Thoracic aorta (tissue), 2 donors: ENCODE measurements around the gene NHSL2. TPM values are rescaled to one million over a fixed set of nuclear protein-coding genes. Genes with fewer than 3 reads are reported as not detected.

ENCODE experiments used
- ATAC-seq: fragments of 150-250 bp; one replicate; pipeline ENCODE4 v1.8.0; 2017; ENCODE audit warnings: low read depth; ENCODE audit not compliant: insufficient number of reproducible peaks, low FRiP score
- DNase-seq: peaks from one replicate; pipeline ENCODE4 v3.0.0-alpha.2; 2020; ENCODE audit warnings: low spot score
- H3K27ac ChIP-seq, 2 donors: fragments of 200-600 bp; sonication (generic); 1 replicate in 1 of 2; 2 replicates in 1 of 2; pipeline ENCODE4 v1.5.1; 2016; ENCODE audit warnings: mild to moderate bottlenecking in 2 of 2, moderate library complexity in 2 of 2
- H3K27me3 ChIP-seq: fragments of 200-600 bp; sonication (generic); replicated peaks from 2 replicates; pipeline ENCODE4 v1.6.0; 2016; ENCODE audit warnings: mild to moderate bottlenecking; ENCODE audit not compliant: insufficient read depth
- H3K36me3 ChIP-seq: fragments of 200-600 bp; sonication (generic); one replicate; pipeline ENCODE4 v1.5.1; 2016
- H3K4me1 ChIP-seq, 2 donors: fragments of 200-600 bp; sonication (generic); 1 replicate in 1 of 2; 2 replicates in 1 of 2; pipeline versions ENCODE4 v1.5.1 to v1.6.0; 2016; ENCODE audit warnings: low read depth in 2 of 2, mild to moderate bottlenecking in 1 of 2; ENCODE audit not compliant: control insufficient read depth in 1 of 2
- H3K4me3 ChIP-seq: fragments of 200-600 bp; sonication (generic); 2 replicates; pipeline ENCODE4 v1.5.1; 2016; ENCODE audit warnings: mild to moderate bottlenecking
- H3K9me3 ChIP-seq: fragments of 200-600 bp; sonication (generic); 2 replicates; pipeline ENCODE4 v1.5.1; 2016
- total RNA-seq, 2 donors: library from RNA; depleted of rRNA; stranded (reverse); fragments of >200 nt; gene quantifications; one replicate each; pipeline versions ENCODE4 v1.1.0 to v1.2.3, GENCODE V29; 2016
- TF ChIP-seq, protein P1 (sequence below): fragments of 200-600 bp; sonication (generic); IDR thresholded peaks from one replicate; pipeline ENCODE4 v1.5.1; 2019; ENCODE audit warnings: antibody characterized with exemption

NHSL2 gene
- total RNA-seq, 2 donors from 2014 or later: 15.0 to 16.5 TPM

- no peaks in the 10 kb centered on the region for H3K36me3 ChIP-seq
- TF ChIP-seq, protein P1, sequence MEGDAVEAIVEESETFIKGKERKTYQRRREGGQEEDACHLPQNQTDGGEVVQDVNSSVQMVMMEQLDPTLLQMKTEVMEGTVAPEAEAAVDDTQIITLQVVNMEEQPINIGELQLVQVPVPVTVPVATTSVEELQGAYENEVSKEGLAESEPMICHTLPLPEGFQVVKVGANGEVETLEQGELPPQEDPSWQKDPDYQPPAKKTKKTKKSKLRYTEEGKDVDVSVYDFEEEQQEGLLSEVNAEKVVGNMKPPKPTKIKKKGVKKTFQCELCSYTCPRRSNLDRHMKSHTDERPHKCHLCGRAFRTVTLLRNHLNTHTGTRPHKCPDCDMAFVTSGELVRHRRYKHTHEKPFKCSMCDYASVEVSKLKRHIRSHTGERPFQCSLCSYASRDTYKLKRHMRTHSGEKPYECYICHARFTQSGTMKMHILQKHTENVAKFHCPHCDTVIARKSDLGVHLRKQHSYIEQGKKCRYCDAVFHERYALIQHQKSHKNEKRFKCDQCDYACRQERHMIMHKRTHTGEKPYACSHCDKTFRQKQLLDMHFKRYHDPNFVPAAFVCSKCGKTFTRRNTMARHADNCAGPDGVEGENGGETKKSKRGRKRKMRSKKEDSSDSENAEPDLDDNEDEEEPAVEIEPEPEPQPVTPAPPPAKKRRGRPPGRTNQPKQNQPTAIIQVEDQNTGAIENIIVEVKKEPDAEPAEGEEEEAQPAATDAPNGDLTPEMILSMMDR: no peak
- H3K4me1 ChIP-seq: peaks cover 4 to 24% of the 10 kb centered on the region in 2 donors
- no peak overlapping the region for H3K4me3 ChIP-seq
- no peak overlapping the region for H3K27ac ChIP-seq
- no peak for ATAC-seq
- H3K9me3 ChIP-seq: no peaks in the 10 kb centered on the region
- no peaks in the 10 kb centered on the region for H3K27me3 ChIP-seq
- no peak for DNase-seq
These were observed 149.7 kb downstream of the NHSL2 start for GRCh38 chrX:72060196-72060920.

DNA sequence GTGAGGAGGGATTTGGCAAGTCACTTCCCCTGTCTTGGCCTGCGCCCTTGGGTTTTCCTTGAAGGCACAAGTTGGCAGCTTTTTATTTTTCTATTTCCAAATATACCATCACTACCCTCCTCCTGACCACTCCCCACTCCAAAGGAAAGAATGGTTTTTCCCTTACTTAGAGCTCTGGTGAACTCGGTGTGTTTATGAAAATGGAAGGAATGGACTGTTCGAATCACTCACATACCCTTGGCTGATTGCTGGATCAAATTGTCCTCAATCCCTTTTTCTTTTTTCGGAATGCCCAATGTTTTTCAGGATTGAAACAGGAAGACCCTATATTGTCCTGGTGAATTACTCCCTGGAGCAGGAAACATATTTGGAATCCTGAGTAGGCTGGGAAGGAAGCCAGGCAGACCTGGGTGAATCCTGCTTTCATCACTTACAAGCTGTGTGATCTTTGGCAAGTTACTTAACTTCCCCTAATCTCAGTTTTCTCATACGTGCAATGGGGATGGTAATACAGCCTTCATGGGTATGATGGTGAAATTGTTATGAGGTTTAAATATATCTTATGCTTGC, 150.4 kb downstream of the NHSL2 start:
- DNase-seq (no peak), ATAC-seq (no peak)
- H3K9me3 ChIP-seq: no peaks in the 10 kb centered on the region
- no peak overlapping the region for H3K4me3 ChIP-seq
- H3K4me1 ChIP-seq: peaks cover 4 to 24% of the 10 kb centered on the region in 2 donors
- TF ChIP-seq, protein P1: no peak
- no peaks in the 10 kb centered on the region for H3K36me3 ChIP-seq
- H3K27me3 ChIP-seq: no peaks in the 10 kb centered on the region
- no peak overlapping the region for H3K27ac ChIP-seq

GRCh38 chrX:72062916-72063315, 152.3 kb downstream of the NHSL2 start:
- ATAC-seq: no peak
- no peaks in the 10 kb centered on the region for H3K27me3 ChIP-seq
- peak overlapping the region in 1 of 2 donors; percentile 59 for H3K27ac ChIP-seq
- no peaks in the 10 kb centered on the region for H3K36me3 ChIP-seq
- H3K4me3 ChIP-seq: no peak overlapping the region
- H3K4me1 ChIP-seq: peaks cover 4 to 24% of the 10 kb centered on the region in 2 donors
- no peaks in the 10 kb centered on the region for H3K9me3 ChIP-seq
- DNase-seq: no peak
- TF ChIP-seq, protein P1: no peak

- no peaks in the 10 kb centered on the region for H3K9me3 ChIP-seq
- H3K4me3 ChIP-seq: peak overlapping the region; percentile 51
- ATAC-seq: no peak
- H3K4me1 ChIP-seq: no peaks in the 10 kb centered on the region
- no peaks in the 10 kb centered on the region for H3K36me3 ChIP-seq
- H3K27ac ChIP-seq: no peak overlapping the region
- no peak for DNase-seq
- no peaks in the 10 kb centered on the region for H3K27me3 ChIP-seq
- TF ChIP-seq, protein P1: no peak
These were observed 158.9 kb downstream of the NHSL2 start for GRCh38 chrX:72069350-72070160.

- TF ChIP-seq, protein P1: no peak
- Histone ChIP-seq H3K4me1 (no peaks in the 10 kb centered on the region), H3K27ac (no peak overlapping the region), H3K27me3 (no peaks in the 10 kb centered on the region), H3K9me3 (no peaks in the 10 kb centered on the region), H3K4me3 (no peak overlapping the region), H3K36me3 (no peaks in the 10 kb centered on the region)
- DNase-seq: no peak
- no peak for ATAC-seq
These were observed 160.6 kb downstream of the NHSL2 start for GRCh38 chrX:72071213-72071612.
